ENCODE measurements around the gene B2M. TPM values are rescaled to one million over a fixed set of nuclear protein-coding genes. Genes with fewer than 3 reads are reported as not detected.

B2M gene
- total and polyA plus RNA-seq, 10 of the 15 experiments (the other 5 are each of a cell fraction or from before 2014, with no cell fraction given) = 2,901 to 22,794 (median 8,374) TPM

DNA sequence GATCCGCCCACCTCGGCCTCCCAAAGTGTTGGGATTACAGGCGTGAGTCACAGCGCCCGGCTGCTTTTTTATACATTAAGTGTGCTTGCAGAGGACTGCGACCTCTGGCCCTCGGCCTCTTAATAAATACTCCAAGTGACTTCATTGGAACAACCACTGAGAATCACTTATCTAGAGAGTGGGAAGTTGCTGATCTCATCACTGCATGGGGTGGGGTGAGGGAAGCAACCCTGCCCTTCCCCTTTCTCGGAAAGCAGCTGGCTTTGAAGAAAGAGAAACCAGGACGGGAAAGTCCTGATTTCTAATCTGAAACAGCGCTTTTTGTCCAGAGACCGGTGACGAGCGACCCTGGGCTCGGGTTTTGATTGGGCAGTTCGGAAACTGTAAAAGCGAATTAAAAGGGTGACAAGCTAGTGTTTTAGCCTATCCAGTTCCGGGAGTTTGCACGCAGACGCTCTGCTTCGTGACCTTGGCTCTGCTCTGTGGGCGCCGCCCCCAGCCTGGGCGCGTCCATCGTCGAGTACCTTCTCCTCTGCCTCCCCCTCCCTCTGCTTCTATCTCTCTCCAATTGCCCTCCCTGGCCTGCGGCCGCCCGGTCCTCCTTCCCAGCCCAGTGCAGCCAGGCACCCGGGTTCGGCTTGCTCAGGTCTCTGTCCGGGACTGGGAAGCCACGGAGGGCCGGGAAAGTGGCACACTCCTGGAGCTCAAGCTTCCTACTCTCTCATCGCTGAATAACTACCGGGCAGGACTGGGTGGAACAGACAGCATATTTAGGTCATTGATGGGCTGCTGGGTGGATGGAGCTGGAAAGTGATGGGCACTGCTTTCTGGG is 17.5 kb downstream of the B2M start:
- peaks cover 83% of the 10 kb centered on the region for H3K79me2 ChIP-seq (ENCODE audit: control insufficient read depth, insufficient read depth, low read length)
- peak; percentile 78 for ATAC-seq
- peak; percentile 100 for TF ChIP-seq STAT1 (conservative IDR thresholded peaks at IDR 0.05)
- TF ChIP-seq FOXM1 (IDR thresholded peaks at IDR 0.05; ENCODE audit: low read depth, low read length) = no peak; the same call in 1 of the 2 replicates
- TF ChIP-seq CBX5 (IDR thresholded peaks at IDR 0.05; ENCODE audit: low read depth) = 0 out of 2 replicates have a peak, but pooled peaks have one; percentile 7
- TF ChIP-seq, protein P1, sequence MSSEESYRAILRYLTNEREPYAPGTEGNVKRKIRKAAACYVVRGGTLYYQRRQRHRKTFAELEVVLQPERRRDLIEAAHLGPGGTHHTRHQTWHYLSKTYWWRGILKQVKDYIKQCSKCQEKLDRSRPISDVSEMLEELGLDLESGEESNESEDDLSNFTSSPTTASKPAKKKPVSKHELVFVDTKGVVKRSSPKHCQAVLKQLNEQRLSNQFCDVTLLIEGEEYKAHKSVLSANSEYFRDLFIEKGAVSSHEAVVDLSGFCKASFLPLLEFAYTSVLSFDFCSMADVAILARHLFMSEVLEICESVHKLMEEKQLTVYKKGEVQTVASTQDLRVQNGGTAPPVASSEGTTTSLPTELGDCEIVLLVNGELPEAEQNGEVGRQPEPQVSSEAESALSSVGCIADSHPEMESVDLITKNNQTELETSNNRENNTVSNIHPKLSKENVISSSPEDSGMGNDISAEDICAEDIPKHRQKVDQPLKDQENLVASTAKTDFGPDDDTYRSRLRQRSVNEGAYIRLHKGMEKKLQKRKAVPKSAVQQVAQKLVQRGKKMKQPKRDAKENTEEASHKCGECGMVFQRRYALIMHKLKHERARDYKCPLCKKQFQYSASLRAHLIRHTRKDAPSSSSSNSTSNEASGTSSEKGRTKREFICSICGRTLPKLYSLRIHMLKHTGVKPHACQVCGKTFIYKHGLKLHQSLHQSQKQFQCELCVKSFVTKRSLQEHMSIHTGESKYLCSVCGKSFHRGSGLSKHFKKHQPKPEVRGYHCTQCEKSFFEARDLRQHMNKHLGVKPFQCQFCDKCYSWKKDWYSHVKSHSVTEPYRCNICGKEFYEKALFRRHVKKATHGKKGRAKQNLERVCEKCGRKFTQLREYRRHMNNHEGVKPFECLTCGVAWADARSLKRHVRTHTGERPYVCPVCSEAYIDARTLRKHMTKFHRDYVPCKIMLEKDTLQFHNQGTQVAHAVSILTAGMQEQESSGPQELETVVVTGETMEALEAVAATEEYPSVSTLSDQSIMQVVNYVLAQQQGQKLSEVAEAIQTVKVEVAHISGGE (CRISPR knock-in tag; IDR thresholded peaks at IDR 0.05) = no peak
- TF ChIP-seq, protein P2, sequence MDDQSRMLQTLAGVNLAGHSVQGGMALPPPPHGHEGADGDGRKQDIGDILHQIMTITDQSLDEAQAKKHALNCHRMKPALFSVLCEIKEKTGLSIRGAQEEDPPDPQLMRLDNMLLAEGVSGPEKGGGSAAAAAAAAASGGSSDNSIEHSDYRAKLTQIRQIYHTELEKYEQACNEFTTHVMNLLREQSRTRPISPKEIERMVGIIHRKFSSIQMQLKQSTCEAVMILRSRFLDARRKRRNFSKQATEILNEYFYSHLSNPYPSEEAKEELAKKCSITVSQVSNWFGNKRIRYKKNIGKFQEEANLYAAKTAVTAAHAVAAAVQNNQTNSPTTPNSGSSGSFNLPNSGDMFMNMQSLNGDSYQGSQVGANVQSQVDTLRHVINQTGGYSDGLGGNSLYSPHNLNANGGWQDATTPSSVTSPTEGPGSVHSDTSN (IDR thresholded peaks at IDR 0.05; ENCODE audit: insufficient replicate concordance, low read depth, low read length) = no peak
- TF ChIP-seq NFYA (IDR thresholded peaks at IDR 0.05; ENCODE audit: borderline replicate concordance, low read depth, low read length) = no peak; the same call in 1 of the 2 replicates
- no peak for TF ChIP-seq CTCF (IDR thresholded peaks at IDR 0.05 in 2 of 3, conservative IDR thresholded peaks at IDR 0.05 in 1 of 3; ENCODE audit: control insufficient read depth in 2 of 3, extremely low read depth in 1 of 3, insufficient read depth in 1 of 3, low read depth in 3 of 3, low read length in 3 of 3)
- TF ChIP-seq, protein P3, sequence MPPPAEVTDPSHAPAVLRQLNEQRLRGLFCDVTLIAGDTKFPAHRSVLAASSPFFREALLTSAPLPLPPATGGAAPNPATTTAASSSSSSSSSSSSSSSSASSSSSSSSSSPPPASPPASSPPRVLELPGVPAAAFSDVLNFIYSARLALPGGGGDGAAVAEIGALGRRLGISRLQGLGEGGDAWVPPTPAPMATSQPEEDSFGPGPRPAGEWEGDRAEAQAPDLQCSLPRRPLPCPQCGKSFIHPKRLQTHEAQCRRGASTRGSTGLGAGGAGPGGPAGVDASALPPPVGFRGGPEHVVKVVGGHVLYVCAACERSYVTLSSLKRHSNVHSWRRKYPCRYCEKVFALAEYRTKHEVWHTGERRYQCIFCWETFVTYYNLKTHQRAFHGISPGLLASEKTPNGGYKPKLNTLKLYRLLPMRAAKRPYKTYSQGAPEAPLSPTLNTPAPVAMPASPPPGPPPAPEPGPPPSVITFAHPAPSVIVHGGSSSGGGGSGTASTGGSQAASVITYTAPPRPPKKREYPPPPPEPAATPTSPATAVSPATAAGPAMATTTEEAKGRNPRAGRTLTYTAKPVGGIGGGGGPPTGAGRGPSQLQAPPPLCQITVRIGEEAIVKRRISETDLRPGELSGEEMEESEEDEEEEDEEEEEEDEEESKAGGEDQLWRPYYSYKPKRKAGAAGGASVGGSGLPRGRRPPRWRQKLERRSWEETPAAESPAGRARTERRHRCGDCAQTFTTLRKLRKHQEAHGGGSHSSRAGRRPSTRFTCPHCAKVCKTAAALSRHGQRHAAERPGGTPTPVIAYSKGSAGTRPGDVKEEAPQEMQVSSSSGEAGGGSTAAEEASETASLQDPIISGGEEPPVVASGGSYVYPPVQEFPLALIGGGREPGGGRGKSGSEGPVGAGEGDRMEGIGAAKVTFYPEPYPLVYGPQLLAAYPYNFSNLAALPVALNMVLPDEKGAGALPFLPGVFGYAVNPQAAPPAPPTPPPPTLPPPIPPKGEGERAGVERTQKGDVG (CRISPR knock-in tag; IDR thresholded peaks at IDR 0.05) = no peak
- no peak for TF ChIP-seq RCOR1 (conservative IDR thresholded peaks at IDR 0.05; ENCODE audit: low read depth, low read length)

More for the DNA sequence above, 17.5 kb downstream of the B2M start:
- H3K27ac ChIP-seq (ENCODE audit: control insufficient read depth, insufficient read depth) = peak overlapping the region; percentile 99
- FAIRE-seq (peak; percentile 93), DNase-seq (ENCODE audit: low read depth, low spot score) (peak; percentile 100)
- in situ Hi-C loops (cut with MboI) = loop anchor here (10.0 kb wide), 1 partner anchor 934 kb away; the partner anchor contains the start of gene SERF2
- intact Hi-C loops (cut with micrococcal nuclease; ENCODE audit: unreplicated experiment) = loop anchor here (1.0 kb wide), 1 partner anchor 65 kb away; the partner anchor contains the start of gene SPG11
- peak overlapping the region; percentile 100 for H3K9ac ChIP-seq (ENCODE audit: control insufficient read depth, insufficient read depth, low read length)
- H3K36me3 ChIP-seq (ENCODE audit: control insufficient read depth in 2 of 2, insufficient read depth in 2 of 2, low read length in 1 of 2) = peaks cover 0 to 14% of the 10 kb centered on the region in 2 experiments; a peak in 3 of 4 replicates
- peak overlapping the region; percentile 96 for H3K4me3 ChIP-seq
- H2AFZ ChIP-seq (ENCODE audit: control insufficient read depth, low read depth, low read length) = no peak overlapping the region; the same call in 1 of the 2 replicates
- ChIA-PET CTCF (interaction anchor here (0.7 to 8.1 kb wide), 8 partner anchors 8 to 227 kb away, joined by 3 to 153 read pairs (median 6); partner anchors contain the start of genes B2M, PATL2, SPG11 and TRIM69), SMC1A (ENCODE audit: uncharacterized antibody, unreplicated experiment) (interaction anchor here (0.6 to 16.1 kb wide), 11 partner anchors 8 to 151 kb away, joined by 3 to 637 read pairs (median 4); partner anchors contain the start of genes B2M, PATL2, SPG11 and TRIM69), POLR2A (interaction anchor here (0.8 to 24.8 kb wide), 8 partner anchors 4 to 187 kb away, joined by 3 to 718 read pairs (median 13); partner anchors contain the start of genes B2M, PATL2, SPG11 and TRIM69), RAD21 (ENCODE audit: unreplicated experiment) (interaction anchor here (0.5 to 19.7 kb wide), 8 partner anchors 8 to 154 kb away, joined by 3 to 680 read pairs (median 8); partner anchors contain the start of genes B2M, PATL2, SPG11 and TRIM69)
- peak overlapping the region; percentile 61 for H3K4me2 ChIP-seq (ENCODE audit: control insufficient read depth, insufficient read depth)
- no peaks in the 10 kb centered on the region for H3K27me3 ChIP-seq (replicated peaks in 1 of 2; ENCODE audit: control insufficient read depth in 2 of 2, insufficient read depth in 2 of 2, low read length in 1 of 2)
- no peaks in the 10 kb centered on the region for H4K20me1 ChIP-seq (ENCODE audit: control insufficient read depth, insufficient read depth)
- H3K4me1 ChIP-seq (ENCODE audit: control insufficient read depth, insufficient read depth, low read length) = peaks cover 32% of the 10 kb centered on the region
- under 1% methylated on average over 36 of the region's 36 CpGs for WGBS (ENCODE audit: insufficient coverage, insufficient replicate concordance, low lambda C conversion rate, missing lambda C conversion rate)
- no TSS peak for BruUV-seq (replicated peaks)
- H3K9me3 ChIP-seq (replicated peaks; ENCODE audit: control insufficient read depth, insufficient read depth, low read length) = no peaks in the 10 kb centered on the region
